Stimulated activated CD4-positive, alpha-beta T cell treated with anti-CD3 and anti-CD28 coated beads, Interleukin-4, amount 100 ng/mL, for 1 hour (primary cell): ENCODE measurements around the gene TMEM163.

Experiments used
- DNase-seq: peaks from one replicate; pipeline ENCODE4 v3.0.0-alpha.2; 2020

Gene TMEM163

GRCh38 chr2:134690629-134691215 lies 28.1 kb downstream of the TMEM163 start:
- DNase-seq = no peak

GRCh38 chr2:134689315-134689714 lies 29.5 kb downstream of the TMEM163 start:
- no peak for DNase-seq

- no peak for DNase-seq
Observed at GRCh38 chr2:134685967-134686366, 32.8 kb downstream of the TMEM163 start.

GRCh38 chr2:134683561-134684112 lies 35.2 kb downstream of the TMEM163 start:
- no peak for DNase-seq

GRCh38 chr2:134682726-134683125 lies 36.1 kb downstream of the TMEM163 start:
- no peak for DNase-seq

- DNase-seq = no peak
Observed at GRCh38 chr2:134681201-134681600, 37.6 kb downstream of the TMEM163 start.

GRCh38 chr2:134679745-134680144 lies 39.1 kb downstream of the TMEM163 start:
- DNase-seq = no peak

- DNase-seq = no peak
Observed at GRCh38 chr2:134679294-134679693, 39.5 kb downstream of the TMEM163 start.

- DNase-seq = no peak
Observed at GRCh38 chr2:134677856-134678756, 40.7 kb downstream of the TMEM163 start.

- DNase-seq = no peak
Observed at GRCh38 chr2:134676960-134677359, 41.8 kb downstream of the TMEM163 start.

GRCh38 chr2:134675314-134675713 lies 43.5 kb downstream of the TMEM163 start:
- no peak for DNase-seq

- DNase-seq = no peak
Observed at GRCh38 chr2:134674687-134675086, 44.1 kb downstream of the TMEM163 start.

- DNase-seq = no peak
Observed at GRCh38 chr2:134671513-134671912, 47.3 kb downstream of the TMEM163 start.

- DNase-seq = no peak
Observed at GRCh38 chr2:134670955-134671354, 47.8 kb downstream of the TMEM163 start.

GRCh38 chr2:134669731-134670669 lies 48.8 kb downstream of the TMEM163 start:
- DNase-seq = peak; percentile 7

GRCh38 chr2:134668821-134669220 lies 50.0 kb downstream of the TMEM163 start:
- DNase-seq = peak; percentile 37

- DNase-seq = no peak
Observed at GRCh38 chr2:134667541-134667940, 51.3 kb downstream of the TMEM163 start.

- no peak for DNase-seq
Observed at GRCh38 chr2:134667081-134667480, 51.7 kb downstream of the TMEM163 start.

GRCh38 chr2:134665727-134666506 lies 52.9 kb downstream of the TMEM163 start:
- DNase-seq = no peak

GRCh38 chr2:134663451-134664450 lies 55.0 kb downstream of the TMEM163 start:
- no peak for DNase-seq

GRCh38 chr2:134662751-134663150 lies 56.0 kb downstream of the TMEM163 start:
- DNase-seq = no peak
